Measurements from ENCODE around the gene CAPN12. TPM values are rescaled to one million over a fixed set of nuclear protein-coding genes. Genes with fewer than 3 reads are reported as not detected.

CAPN12 gene
- total RNA-seq, 1 experiment from 2014 or later: 0.69 TPM

GRCh38 chr19:38737921-38738737 lies 6.1 kb downstream of the CAPN12 start:
- ChIA-PET CTCF (interaction anchor here (1.1 kb wide), 1 partner anchor 243 kb away, joined by 3 read pairs; no protein-coding TSS in a partner anchor), POLR2A (ENCODE audit: low non-redundant PET) (interaction anchor here (0.6 kb wide), 1 partner anchor 702 kb away, joined by 13 read pairs; no protein-coding TSS in a partner anchor)
- TF ChIP-seq CTCF (conservative IDR thresholded peaks at IDR 0.05; ENCODE audit: low read depth, low read length): no peak
- no peak for TF ChIP-seq EZH2 (IDR thresholded peaks at IDR 0.05; ENCODE audit: borderline replicate concordance, low read depth, low read length, poor library complexity, severe bottlenecking)
- Histone ChIP-seq H3K9me3 (ENCODE audit: low read depth, low read length, poor library complexity, severe bottlenecking) (no peaks in the 10 kb centered on the region), H3K27me3 (replicated peaks; ENCODE audit: insufficient read depth, low read depth, low read length, poor library complexity) (no peaks in the 10 kb centered on the region), H3K4me3 (ENCODE audit: low read depth, low read length, poor library complexity, severe bottlenecking) (no peak overlapping the region), H3K27ac (ENCODE audit: low read depth, low read length, poor library complexity, severe bottlenecking) (no peak overlapping the region), H3K4me1 (ENCODE audit: insufficient read depth, low read length, poor library complexity, severe bottlenecking) (peaks cover 8% of the 10 kb centered on the region), H3K36me3 (ENCODE audit: insufficient read depth, low read length, poor library complexity, severe bottlenecking) (no peaks in the 10 kb centered on the region)
- BruUV-seq (replicated peaks): no TSS peak
- no peak for DNase-seq (ENCODE audit: low spot score)
- intact Hi-C loops (cut with micrococcal nuclease; ENCODE audit: unreplicated experiment): no loop called here

GRCh38 chr19:38737281-38737865 lies 6.9 kb downstream of the CAPN12 start:
- Histone ChIP-seq H3K36me3 (ENCODE audit: insufficient read depth, low read length, poor library complexity, severe bottlenecking) (no peaks in the 10 kb centered on the region), H3K4me1 (ENCODE audit: insufficient read depth, low read length, poor library complexity, severe bottlenecking) (peaks cover 8% of the 10 kb centered on the region), H3K9me3 (ENCODE audit: low read depth, low read length, poor library complexity, severe bottlenecking) (no peaks in the 10 kb centered on the region), H3K27me3 (replicated peaks; ENCODE audit: insufficient read depth, low read depth, low read length, poor library complexity) (no peaks in the 10 kb centered on the region), H3K27ac (ENCODE audit: low read depth, low read length, poor library complexity, severe bottlenecking) (no peak overlapping the region), H3K4me3 (ENCODE audit: low read depth, low read length, poor library complexity, severe bottlenecking) (no peak overlapping the region)
- CTCF ChIA-PET: interaction anchor here (1.1 kb wide), 1 partner anchor 243 kb away, joined by 3 read pairs; no protein-coding TSS in a partner anchor
- DNase-seq (ENCODE audit: low spot score): no peak
- no TSS peak for BruUV-seq (replicated peaks)
- POLR2A ChIA-PET (ENCODE audit: low non-redundant PET): interaction anchor here (0.6 kb wide), 1 partner anchor 703 kb away, joined by 13 read pairs; no protein-coding TSS in a partner anchor
- intact Hi-C loops (cut with micrococcal nuclease; ENCODE audit: unreplicated experiment): no loop called here
- TF ChIP-seq EZH2 (IDR thresholded peaks at IDR 0.05; ENCODE audit: borderline replicate concordance, low read depth, low read length, poor library complexity, severe bottlenecking) (no peak), CTCF (conservative IDR thresholded peaks at IDR 0.05; ENCODE audit: low read depth, low read length) (no peak)

- ChIA-PET CTCF (no interaction called here), POLR2A (ENCODE audit: low non-redundant PET) (no interaction called here)
- Histone ChIP-seq H3K27me3 (replicated peaks; ENCODE audit: insufficient read depth, low read depth, low read length, poor library complexity) (no peaks in the 10 kb centered on the region), H3K4me3 (ENCODE audit: low read depth, low read length, poor library complexity, severe bottlenecking) (peak overlapping the region; percentile 42), H3K36me3 (ENCODE audit: insufficient read depth, low read length, poor library complexity, severe bottlenecking) (no peaks in the 10 kb centered on the region), H3K27ac (ENCODE audit: low read depth, low read length, poor library complexity, severe bottlenecking) (no peak overlapping the region), H3K9me3 (ENCODE audit: low read depth, low read length, poor library complexity, severe bottlenecking) (no peaks in the 10 kb centered on the region), H3K4me1 (ENCODE audit: insufficient read depth, low read length, poor library complexity, severe bottlenecking) (peaks cover 8% of the 10 kb centered on the region)
- intact Hi-C loops (cut with micrococcal nuclease; ENCODE audit: unreplicated experiment): no loop called here
- no TSS peak for BruUV-seq (replicated peaks)
- peak; percentile 68 for DNase-seq (ENCODE audit: low spot score)
- no peak for TF ChIP-seq CTCF (conservative IDR thresholded peaks at IDR 0.05; ENCODE audit: low read depth, low read length)
- TF ChIP-seq EZH2 (IDR thresholded peaks at IDR 0.05; ENCODE audit: borderline replicate concordance, low read depth, low read length, poor library complexity, severe bottlenecking): no peak
Observed at GRCh38 chr19:38736413-38737280, 7.6 kb downstream of the CAPN12 start.
